HEK293 (cell line): Measurements from ENCODE around the gene TUT1.

Experiments used
- ATF2 ChIP-seq: fragments of 450-650 bp; formaldehyde crosslinking; IDR thresholded peaks from 2 replicates; pipeline ENCODE4 v1.5.1; 2016; ENCODE audit warnings: missing biosample characterization, missing genetic modification characterization, low read depth
- GLI2 ChIP-seq: fragments of 450-650 bp; formaldehyde crosslinking; IDR thresholded peaks from 2 replicates; pipeline ENCODE4; 2017; ENCODE audit warnings: missing biosample characterization, missing genetic modification characterization, low read depth, borderline replicate concordance
- MEIS1 ChIP-seq: sonication (generic); formaldehyde crosslinking; IDR thresholded peaks from 2 replicates; pipeline ENCODE4 v1.8.1; 2022; ENCODE audit warnings: missing genetic modification reagents, mild to moderate bottlenecking, borderline replicate concordance
- PBX3 ChIP-seq: sonication (generic); formaldehyde crosslinking; IDR thresholded peaks from 2 replicates; pipeline ENCODE4 v1.8.1; 2022; ENCODE audit warnings: mild to moderate bottlenecking, moderate library complexity, missing genetic modification reagents
- REST ChIP-seq: fragments of 450-650 bp; formaldehyde crosslinking; IDR thresholded peaks from 2 replicates; pipeline ENCODE4 v1.5.1; 2016; ENCODE audit warnings: missing biosample characterization, missing genetic modification characterization
- ZBTB8A ChIP-seq: fragments of 450-650 bp; formaldehyde crosslinking; IDR thresholded peaks from 2 replicates; pipeline ENCODE4 v1.5.1; 2016; ENCODE audit warnings: missing biosample characterization, missing genetic modification characterization

- TF ChIP-seq GLI2 (tag by site-specific recombination) = no peak
- no peak for TF ChIP-seq PBX3 (CRISPR knock-in tag)
- TF ChIP-seq ATF2 (tag by site-specific recombination) = no peak
- no peak for TF ChIP-seq ZBTB8A (tag by site-specific recombination)
- no peak for TF ChIP-seq REST (tag by site-specific recombination)
- TF ChIP-seq MEIS1 (CRISPR knock-in tag) = no peak
Observed at GRCh38 chr11:62610814-62611704, 19.7 kb upstream of the TUT1 start.
